MM.1S (cell line): ENCODE results near the gene SETD5.

Source experiments
- DNase-seq: peaks from one replicate; pipeline ENCODE4 v3.0.0-alpha.2; 2015
- H2AFZ ChIP-seq: fragments of 300-600 bp; sonication (generic); 2 replicates; pipeline ENCODE4 v1.6.0; 2016; ENCODE audit warnings: antibody characterized with exemption, low read length
- H3F3A ChIP-seq: fragments of 300-600 bp; sonication (generic); 2 replicates; pipeline ENCODE4 v1.6.1; 2016; ENCODE audit warnings: mild to moderate bottlenecking, antibody characterized with exemption, low read length, moderate library complexity, mixed read lengths; ENCODE audit not compliant: insufficient read depth
- H3K27ac ChIP-seq: fragments of 300-600 bp; sonication (generic); 2 replicates; pipeline ENCODE4 v1.5.1; 2016; ENCODE audit warnings: mild to moderate bottlenecking, low read length
- H3K27me3 ChIP-seq: fragments of 300-600 bp; sonication (generic); replicated peaks from 2 replicates; pipeline ENCODE4 v1.6.0; 2016; ENCODE audit warnings: low read length; ENCODE audit not compliant: insufficient read depth
- H3K36me3 ChIP-seq: fragments of 300-600 bp; sonication (generic); replicated peaks from 2 replicates; pipeline ENCODE4 v1.6.1; 2016; ENCODE audit warnings: mild to moderate bottlenecking, low read length, mixed read lengths; ENCODE audit not compliant: insufficient read depth
- H3K4me1 ChIP-seq: fragments of 300-600 bp; sonication (generic); 2 replicates; pipeline ENCODE4 v1.6.1; 2016; ENCODE audit warnings: low read length, mixed read lengths
- H3K4me2 ChIP-seq: fragments of 300-600 bp; sonication (generic); 2 replicates; pipeline ENCODE4 v1.6.0; 2016; ENCODE audit warnings: low read depth, low read length
- H3K4me3 ChIP-seq: fragments of 300-600 bp; sonication (generic); 2 replicates; pipeline ENCODE4 v1.5.1; 2016; ENCODE audit warnings: low read length, mixed read lengths
- H3K79me2 ChIP-seq: fragments of 300-600 bp; sonication (generic); 2 replicates; pipeline ENCODE4 v1.6.1; 2016; ENCODE audit warnings: mixed run types, low read length, mixed read lengths
- H3K9ac ChIP-seq: fragments of 300-600 bp; sonication (generic); 2 replicates; pipeline ENCODE4 v1.6.1; 2016; ENCODE audit warnings: low read length, mixed read lengths
- H3K9me2 ChIP-seq: fragments of 300-600 bp; sonication (generic); replicated peaks from 2 replicates; pipeline ENCODE4 v1.6.1; 2016; ENCODE audit warnings: mild to moderate bottlenecking, low read length, mixed read lengths; ENCODE audit not compliant: insufficient read depth
- H3K9me3 ChIP-seq: fragments of 300-600 bp; sonication (generic); replicated peaks from 2 replicates; pipeline ENCODE4 v1.6.1; 2016; ENCODE audit warnings: mild to moderate bottlenecking, low read length, mixed read lengths; ENCODE audit not compliant: insufficient read depth
- H4K20me1 ChIP-seq: fragments of 300-600 bp; sonication (generic); 2 replicates; pipeline ENCODE4 v1.6.1; 2016; ENCODE audit warnings: mild to moderate bottlenecking, low read length, moderate library complexity, mixed read lengths; ENCODE audit not compliant: insufficient read depth
- CTCF ChIP-seq: fragments of 300-600 bp; sonication (generic); IDR thresholded peaks from 2 replicates; pipeline ENCODE4 v1.5.1; 2016; ENCODE audit warnings: antibody characterized with exemption, low read length, mixed read lengths
- EZH2 ChIP-seq: fragments of 300-600 bp; sonication (generic); optimal IDR thresholded peaks from 2 replicates; pipeline ENCODE3; 2017; ENCODE audit warnings: low read depth, mild to moderate bottlenecking, antibody characterized with exemption, low read length, mixed read lengths
- EZH2phosphoT487 ChIP-seq: fragments of 300-600 bp; sonication (generic); IDR thresholded peaks from 2 replicates; pipeline ENCODE4 v1.6.1; 2018; ENCODE audit warnings: antibody characterized with exemption, low read length

The SETD5 gene

GRCh38 chr3:9409981-9410854 lies 12.8 kb downstream of the SETD5 start:
- H3K9ac ChIP-seq: no peak overlapping the region
- H3K27me3 ChIP-seq: no peaks in the 10 kb centered on the region
- H3K9me3 ChIP-seq: no peaks in the 10 kb centered on the region
- peaks cover 6% of the 10 kb centered on the region; the same call in 1 of the 2 replicates for H3K36me3 ChIP-seq
- H3K9me2 ChIP-seq: no peaks in the 10 kb centered on the region
- no peaks in the 10 kb centered on the region for H3F3A ChIP-seq
- TF ChIP-seq EZH2: no peak
- TF ChIP-seq CTCF: no peak
- TF ChIP-seq EZH2phosphoT487: no peak
- no peak overlapping the region for H2AFZ ChIP-seq
- no peak overlapping the region for H3K27ac ChIP-seq
- H3K4me1 ChIP-seq: no peaks in the 10 kb centered on the region
- no peak for DNase-seq
- H4K20me1 ChIP-seq: peaks cover 96% of the 10 kb centered on the region
- no peak overlapping the region for H3K4me2 ChIP-seq
- peaks cover 100% of the 10 kb centered on the region for H3K79me2 ChIP-seq
- no peak overlapping the region for H3K4me3 ChIP-seq

GRCh38 chr3:9411302-9411701 lies 13.9 kb downstream of the SETD5 start:
- Histone ChIP-seq H3K36me3 (no peaks in the 10 kb centered on the region; the same call in 1 of the 2 replicates), H4K20me1 (peaks cover 88% of the 10 kb centered on the region), H3K9me2 (no peaks in the 10 kb centered on the region), H3F3A (no peaks in the 10 kb centered on the region), H3K27ac (no peak overlapping the region), H3K4me2 (no peak overlapping the region), H2AFZ (no peak overlapping the region), H3K79me2 (peaks cover 100% of the 10 kb centered on the region), H3K9ac (no peak overlapping the region), H3K9me3 (no peaks in the 10 kb centered on the region), H3K4me1 (no peaks in the 10 kb centered on the region), H3K4me3 (no peak overlapping the region), H3K27me3 (no peaks in the 10 kb centered on the region)
- TF ChIP-seq CTCF (no peak), EZH2phosphoT487 (no peak), EZH2 (no peak)
- no peak for DNase-seq

- no peak overlapping the region for H3K4me2 ChIP-seq
- DNase-seq: no peak
- no peak overlapping the region for H3K4me3 ChIP-seq
- H3K9me2 ChIP-seq: no peaks in the 10 kb centered on the region
- no peaks in the 10 kb centered on the region for H3F3A ChIP-seq
- no peak overlapping the region for H3K27ac ChIP-seq
- no peaks in the 10 kb centered on the region for H3K9me3 ChIP-seq
- TF ChIP-seq CTCF (no peak), EZH2 (no peak), EZH2phosphoT487 (no peak)
- H3K79me2 ChIP-seq: peaks cover 100% of the 10 kb centered on the region
- no peaks in the 10 kb centered on the region; the same call in 1 of the 2 replicates for H3K36me3 ChIP-seq
- H2AFZ ChIP-seq: no peak overlapping the region
- H3K9ac ChIP-seq: no peak overlapping the region
- no peaks in the 10 kb centered on the region for H3K4me1 ChIP-seq
- no peaks in the 10 kb centered on the region for H3K27me3 ChIP-seq
- peaks cover 79% of the 10 kb centered on the region for H4K20me1 ChIP-seq
Measured at GRCh38 chr3:9412293-9412692, 14.9 kb downstream of the SETD5 start.
